ENCODE results near the gene MPPED1. TPM values are rescaled to one million over a fixed set of nuclear protein-coding genes. Genes with fewer than 3 reads are reported as not detected.

MPPED1 gene
- total and polyA plus RNA-seq, 2 donors (not counting 1 experiment from before 2014, with no cell fraction given), result not detected

- H3K36me3 ChIP-seq (ENCODE audit: control insufficient read depth, insufficient read depth, low read length), result no peaks in the 10 kb centered on the region
- no peak overlapping the region for H3K9ac ChIP-seq (ENCODE audit: insufficient read depth, low read length)
- no peak overlapping the region for H3K4me2 ChIP-seq (ENCODE audit: extremely low read depth, insufficient read depth, low read length)
- H4K20me1 ChIP-seq (ENCODE audit: control insufficient read depth, extremely low read depth, insufficient read depth, low read length), result no peaks in the 10 kb centered on the region
- no peak for DNase-seq (ENCODE audit: low read depth in 2 of 2)
- TF ChIP-seq EZH2 (IDR thresholded peaks at IDR 0.05; ENCODE audit: low read length, missing control alignments), result no peak
- H2AFZ ChIP-seq (ENCODE audit: low read length), result no peak overlapping the region
- H3K27me3 ChIP-seq (ENCODE audit: control insufficient read depth, insufficient read depth, low read length), result no peaks in the 10 kb centered on the region
- H3K79me2 ChIP-seq (ENCODE audit: control insufficient read depth, insufficient read depth, low read length), result no peaks in the 10 kb centered on the region
- no peak overlapping the region for H3K4me3 ChIP-seq (replicated peaks in 1 of 4; ENCODE audit: control extremely low read depth in 1 of 4, insufficient read depth in 1 of 4, low read depth in 3 of 4, low read length in 4 of 4)
- no peak overlapping the region for H3K27ac ChIP-seq (ENCODE audit: insufficient read depth, low read length)
- H3K9me3 ChIP-seq (ENCODE audit: control insufficient read depth, insufficient read depth, low read depth, low read length), result no peaks in the 10 kb centered on the region
- H3K4me1 ChIP-seq (ENCODE audit: control insufficient read depth, extremely low read depth, insufficient read depth, low read length), result no peaks in the 10 kb centered on the region
These were observed 121.3 kb downstream of the MPPED1 start for GRCh38 chr22:43533156-43533530.

GRCh38 chr22:43533656-43534428 lies 122.0 kb downstream of the MPPED1 start:
- no peaks in the 10 kb centered on the region for H3K27me3 ChIP-seq (ENCODE audit: control insufficient read depth, insufficient read depth, low read length)
- H3K9ac ChIP-seq (ENCODE audit: insufficient read depth, low read length), result no peak overlapping the region
- no peak for DNase-seq (ENCODE audit: low read depth in 2 of 2)
- no peak overlapping the region for H3K4me3 ChIP-seq (replicated peaks in 1 of 4; ENCODE audit: control extremely low read depth in 1 of 4, insufficient read depth in 1 of 4, low read depth in 3 of 4, low read length in 4 of 4)
- H2AFZ ChIP-seq (ENCODE audit: low read length), result no peak overlapping the region
- H3K9me3 ChIP-seq (ENCODE audit: control insufficient read depth, insufficient read depth, low read depth, low read length), result no peaks in the 10 kb centered on the region
- TF ChIP-seq EZH2 (IDR thresholded peaks at IDR 0.05; ENCODE audit: low read length, missing control alignments) (no peak), CTCF (conservative IDR thresholded peaks at IDR 0.05 in 1 of 2, IDR thresholded peaks at IDR 0.05 in 1 of 2; ENCODE audit: low read depth in 1 of 2, low read length in 2 of 2) (no peak)
- H4K20me1 ChIP-seq (ENCODE audit: control insufficient read depth, extremely low read depth, insufficient read depth, low read length), result no peaks in the 10 kb centered on the region
- H3K4me1 ChIP-seq (ENCODE audit: control insufficient read depth, extremely low read depth, insufficient read depth, low read length), result no peaks in the 10 kb centered on the region
- no peak overlapping the region for H3K27ac ChIP-seq (ENCODE audit: insufficient read depth, low read length)
- H3K36me3 ChIP-seq (ENCODE audit: control insufficient read depth, insufficient read depth, low read length), result no peaks in the 10 kb centered on the region
- H3K4me2 ChIP-seq (ENCODE audit: extremely low read depth, insufficient read depth, low read length), result no peak overlapping the region
- no peaks in the 10 kb centered on the region for H3K79me2 ChIP-seq (ENCODE audit: control insufficient read depth, insufficient read depth, low read length)

- Histone ChIP-seq H3K4me2 (ENCODE audit: extremely low read depth, insufficient read depth, low read length) (no peak overlapping the region), H3K79me2 (ENCODE audit: control insufficient read depth, insufficient read depth, low read length) (no peaks in the 10 kb centered on the region), H2AFZ (ENCODE audit: low read length) (no peak overlapping the region), H3K9me3 (ENCODE audit: control insufficient read depth, insufficient read depth, low read depth, low read length) (no peaks in the 10 kb centered on the region), H3K4me1 (ENCODE audit: control insufficient read depth, extremely low read depth, insufficient read depth, low read length) (no peaks in the 10 kb centered on the region), H3K4me3 (replicated peaks in 1 of 4; ENCODE audit: control extremely low read depth in 1 of 4, insufficient read depth in 1 of 4, low read depth in 3 of 4, low read length in 4 of 4) (no peak overlapping the region), H3K27me3 (ENCODE audit: control insufficient read depth, insufficient read depth, low read length) (no peaks in the 10 kb centered on the region), H4K20me1 (ENCODE audit: control insufficient read depth, extremely low read depth, insufficient read depth, low read length) (no peaks in the 10 kb centered on the region), H3K36me3 (ENCODE audit: control insufficient read depth, insufficient read depth, low read length) (no peaks in the 10 kb centered on the region), H3K9ac (ENCODE audit: insufficient read depth, low read length) (no peak overlapping the region), H3K27ac (ENCODE audit: insufficient read depth, low read length) (no peak overlapping the region)
- TF ChIP-seq EZH2 (IDR thresholded peaks at IDR 0.05; ENCODE audit: low read length, missing control alignments), result no peak
- TF ChIP-seq CTCF (conservative IDR thresholded peaks at IDR 0.05 in 1 of 2, IDR thresholded peaks at IDR 0.05 in 1 of 2; ENCODE audit: low read depth in 1 of 2, low read length in 2 of 2), result no peak
- no peak for DNase-seq (ENCODE audit: low read depth in 2 of 2)
These were observed 123.1 kb downstream of the MPPED1 start for GRCh38 chr22:43534916-43535315.
